Colon (tissue), 2 donors: ENCODE results near the gene SMARCB1.

ENCODE experiments used
- FAIRE-seq: peaks from 2 replicates; lab custom pipeline; 2012; peaks lifted over from hg19 to GRCh38; lab: Jason Lieb, UNC
- donor health status: control.
- donor health status: control.

SMARCB1 gene

GRCh38 chr22:23832226-23833016 lies 45.7 kb downstream of the SMARCB1 start:
- FAIRE-seq, result no peak

- FAIRE-seq, result no peak
Measured at GRCh38 chr22:23833017-23833751, 46.4 kb downstream of the SMARCB1 start.

DNA sequence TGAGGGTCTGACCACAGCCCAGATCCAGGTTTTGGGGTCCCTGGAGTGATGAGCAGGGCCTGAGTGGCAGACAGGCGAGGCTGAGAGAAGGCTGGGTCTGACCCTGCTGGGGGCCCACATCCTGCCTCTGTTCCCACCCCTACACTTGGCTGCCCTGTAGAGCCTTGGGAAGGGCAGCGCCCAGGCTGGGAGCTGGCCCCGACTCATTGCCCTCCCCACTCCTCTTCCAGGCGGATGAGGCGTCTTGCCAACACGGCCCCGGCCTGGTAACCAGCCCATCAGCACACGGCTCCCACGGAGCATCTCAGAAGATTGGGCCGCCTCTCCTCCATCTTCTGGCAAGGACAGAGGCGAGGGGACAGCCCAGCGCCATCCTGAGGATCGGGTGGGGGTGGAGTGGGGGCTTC lies 47.1 kb downstream of the SMARCB1 start:
- FAIRE-seq, result no peak

DNA sequence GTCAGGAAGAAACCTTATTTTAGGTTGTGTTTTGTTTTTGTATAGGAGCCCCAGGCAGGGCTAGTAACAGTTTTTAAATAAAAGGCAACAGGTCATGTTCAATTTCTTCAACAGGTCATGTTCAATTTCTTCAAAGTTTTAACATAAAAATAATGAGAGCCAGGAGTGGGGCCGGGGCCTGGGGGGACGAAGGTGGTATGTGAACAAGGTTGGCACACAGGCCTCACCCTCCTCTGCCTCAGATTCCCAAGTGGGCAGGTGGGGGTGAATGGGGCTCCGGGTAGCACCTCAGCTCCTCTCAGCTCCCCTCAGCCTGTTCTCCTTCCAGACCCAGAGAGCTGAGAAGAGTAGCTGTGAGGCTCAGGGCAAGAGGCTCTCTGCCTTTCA lies 47.6 kb downstream of the SMARCB1 start:
- FAIRE-seq, result no peak

DNA sequence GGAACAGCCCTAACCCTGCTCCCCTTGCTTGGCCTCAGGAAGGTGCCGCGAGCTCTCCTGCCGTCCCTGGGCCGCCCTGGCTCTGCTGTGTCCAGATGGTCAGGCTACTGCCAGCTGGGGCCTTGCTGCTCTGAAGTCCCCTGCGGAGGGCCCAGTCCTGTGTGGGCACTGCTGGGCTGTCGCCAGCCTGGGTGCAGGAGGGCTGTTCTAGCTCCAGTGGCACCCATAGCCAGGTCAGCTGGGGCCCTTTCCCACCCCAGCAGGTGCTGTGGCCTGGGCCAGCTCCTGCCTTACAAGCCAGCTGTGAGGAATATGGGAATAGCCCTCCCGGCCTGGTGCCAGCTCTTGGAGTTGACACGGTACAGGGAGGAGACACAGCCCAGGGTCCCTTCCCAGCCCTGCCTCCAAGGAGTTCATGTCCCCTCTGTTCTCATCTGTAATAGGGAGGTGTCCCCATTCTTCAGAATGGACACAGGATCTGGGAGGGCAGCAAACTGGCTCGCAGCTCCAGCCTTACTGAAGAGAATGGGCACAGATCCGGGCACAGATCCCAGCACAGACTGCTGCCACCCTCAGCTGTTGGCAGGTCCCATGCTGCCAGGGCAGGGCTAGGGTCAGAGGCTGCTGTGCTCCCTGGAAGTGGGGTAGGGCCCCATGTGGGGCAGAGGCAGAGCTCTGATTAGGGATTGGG lies 48.2 kb downstream of the SMARCB1 start:
- no peak for FAIRE-seq

DNA sequence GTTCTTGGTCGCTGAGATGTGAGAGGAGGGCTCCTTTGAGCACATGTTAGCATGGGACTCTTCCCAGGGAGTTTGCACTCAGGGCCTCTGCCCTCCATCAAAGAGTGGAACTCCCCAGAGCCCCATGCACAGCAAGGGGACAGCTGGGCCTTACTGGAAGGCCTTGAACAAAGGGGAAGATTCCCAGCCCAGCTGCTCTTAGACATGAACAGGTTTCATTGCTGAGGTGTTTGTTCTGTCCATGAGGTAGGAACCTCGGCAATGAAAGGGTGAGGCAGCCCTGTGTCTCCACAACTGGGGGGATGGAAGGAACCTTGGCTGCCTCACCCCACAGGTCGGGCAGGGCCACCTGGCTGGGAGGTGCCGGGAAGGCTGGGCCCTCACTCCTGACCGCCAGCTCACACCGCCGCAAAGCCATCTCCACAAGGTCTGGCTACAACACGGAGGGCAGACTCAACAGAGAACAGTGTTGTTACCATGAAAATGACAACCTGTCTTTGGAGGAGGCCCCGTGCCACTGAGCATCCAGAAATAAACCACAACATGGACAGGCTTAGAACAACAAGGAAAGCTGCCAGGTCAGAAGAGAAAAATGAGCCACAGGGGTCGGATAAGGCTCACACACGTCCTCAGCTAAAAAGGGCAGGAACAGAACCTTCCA lies 48.8 kb downstream of the SMARCB1 start:
- FAIRE-seq, result no peak

GRCh38 chr22:23836281-23836680 lies 49.5 kb downstream of the SMARCB1 start:
- FAIRE-seq, result no peak

DNA sequence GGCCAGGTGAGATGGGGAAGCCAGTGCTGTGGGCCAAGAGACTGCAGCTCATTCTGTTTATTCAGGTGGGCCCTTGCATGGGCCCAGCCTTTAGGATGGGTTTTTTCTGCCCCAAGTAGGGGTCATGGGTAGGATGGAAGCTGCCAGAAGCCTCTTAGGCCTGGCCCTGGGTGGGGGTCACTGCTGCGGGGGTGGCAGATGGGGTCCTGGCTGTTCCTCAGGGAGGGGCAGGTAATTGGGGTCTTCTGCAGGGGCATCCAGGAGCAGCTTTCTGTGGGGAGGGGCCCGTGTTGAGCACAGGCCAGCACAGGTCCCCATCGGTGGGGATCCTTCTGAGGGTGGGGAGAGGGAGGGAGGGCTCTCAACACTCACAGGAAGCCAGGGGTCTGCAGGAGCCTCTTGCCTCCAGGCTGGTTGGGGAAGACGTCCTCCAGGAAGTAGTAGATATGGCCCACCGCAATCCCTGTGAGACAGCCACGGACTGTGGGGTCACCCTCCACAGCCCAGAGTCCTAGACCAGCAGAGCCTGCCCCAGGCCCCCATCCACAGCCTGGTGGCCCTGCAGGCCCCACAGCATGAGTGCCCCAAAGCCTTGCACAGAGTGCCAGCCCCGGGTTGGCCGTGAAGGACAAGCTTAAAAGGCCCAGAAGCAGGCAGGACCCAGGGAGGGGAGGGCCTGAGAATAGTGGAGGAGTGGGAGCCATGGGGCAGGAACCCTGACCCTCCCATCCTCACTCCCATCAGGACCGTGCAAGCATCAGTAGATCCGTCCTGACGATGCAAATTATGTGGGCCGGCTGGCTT lies 50.1 kb downstream of the SMARCB1 start:
- FAIRE-seq, result no peak

- no peak for FAIRE-seq
Measured at GRCh38 chr22:23837496-23837859, 50.7 kb downstream of the SMARCB1 start.

- no peak for FAIRE-seq
Measured at GRCh38 chr22:23837911-23838680, 51.3 kb downstream of the SMARCB1 start.

- peak; percentile 83 for FAIRE-seq
Measured at GRCh38 chr22:23838681-23839468, 52.1 kb downstream of the SMARCB1 start, which contains the start of gene DERL3. TSS of gene DERL3 (minus strand) at chr22:23839006. CDS start at chr22:23838987, 19 bp downstream.

DNA sequence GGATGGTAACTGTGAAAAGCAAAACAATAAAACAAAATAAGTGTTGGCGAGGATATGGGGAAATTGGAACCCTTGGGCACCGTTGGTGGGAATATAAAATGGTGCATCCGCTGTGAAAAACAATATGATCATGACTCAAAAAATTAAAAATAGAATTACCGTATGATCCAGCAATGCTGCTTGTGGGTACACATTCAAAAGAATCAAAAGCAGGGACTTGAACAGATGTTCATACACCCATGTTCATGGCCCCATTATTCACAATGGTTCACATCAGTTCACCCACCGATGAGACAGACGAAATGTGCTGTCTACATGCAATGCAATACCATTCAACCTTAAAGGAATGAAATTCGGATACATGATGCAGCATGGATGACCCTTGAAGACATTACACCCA lies 53.3 kb downstream of the SMARCB1 start:
- no peak for FAIRE-seq

GRCh38 chr22:23841292-23841691 lies 54.5 kb downstream of the SMARCB1 start:
- no peak for FAIRE-seq

DNA sequence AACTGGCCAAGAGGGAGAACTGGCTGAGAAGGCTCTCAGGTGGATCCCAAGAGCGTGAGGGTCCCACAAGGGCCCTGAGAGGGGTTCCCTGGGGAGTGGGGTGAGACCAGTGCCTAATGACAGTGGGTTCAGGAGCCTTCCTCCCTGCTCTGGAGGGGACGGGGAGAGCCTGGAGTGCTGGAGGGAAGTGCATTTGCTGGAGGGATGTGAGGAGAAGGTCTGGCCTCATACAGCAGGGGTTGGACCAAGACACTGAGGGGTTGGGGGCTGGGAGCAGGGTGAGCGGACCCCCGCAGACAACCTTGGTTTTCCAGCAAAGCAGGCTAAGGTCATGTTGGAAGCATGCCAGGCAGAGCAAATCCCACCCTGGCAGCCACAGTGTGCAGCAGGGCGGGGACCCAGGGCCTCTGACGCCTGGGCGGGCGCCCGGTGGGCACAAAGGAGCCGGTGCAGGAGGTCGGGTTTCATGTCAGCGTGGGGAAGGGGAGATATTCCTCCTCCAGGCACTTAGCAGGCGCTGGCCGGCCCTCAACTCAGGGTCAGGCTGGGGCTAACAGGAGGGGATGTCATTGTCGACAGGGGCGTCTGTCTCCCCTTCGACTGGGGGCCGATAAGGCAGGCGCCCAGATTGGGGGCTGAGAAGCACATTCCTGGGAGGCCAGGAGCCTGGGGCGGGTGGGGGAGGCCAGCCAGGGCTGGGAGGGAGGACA lies 55.1 kb downstream of the SMARCB1 start:
- FAIRE-seq, result no peak

DNA sequence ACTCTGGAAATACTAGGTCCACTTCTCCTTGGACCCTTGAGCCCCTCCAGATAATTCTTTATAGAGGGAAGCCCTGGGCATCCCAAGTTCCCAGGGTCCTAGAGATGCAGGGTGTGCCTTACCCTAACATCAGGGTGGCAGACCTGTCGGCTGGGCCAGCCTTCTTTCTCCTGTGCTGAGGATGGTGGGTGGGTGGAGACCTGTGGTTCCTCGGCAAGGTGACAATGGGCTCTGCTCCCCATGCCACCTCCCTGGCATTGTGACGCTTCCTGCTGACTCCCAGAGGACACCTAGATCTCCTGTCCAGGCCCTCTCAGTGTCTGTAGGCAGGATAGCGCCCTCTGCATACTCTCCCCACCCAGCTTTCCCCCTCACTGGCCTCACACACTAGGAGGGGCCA lies 55.8 kb downstream of the SMARCB1 start:
- no peak for FAIRE-seq

DNA sequence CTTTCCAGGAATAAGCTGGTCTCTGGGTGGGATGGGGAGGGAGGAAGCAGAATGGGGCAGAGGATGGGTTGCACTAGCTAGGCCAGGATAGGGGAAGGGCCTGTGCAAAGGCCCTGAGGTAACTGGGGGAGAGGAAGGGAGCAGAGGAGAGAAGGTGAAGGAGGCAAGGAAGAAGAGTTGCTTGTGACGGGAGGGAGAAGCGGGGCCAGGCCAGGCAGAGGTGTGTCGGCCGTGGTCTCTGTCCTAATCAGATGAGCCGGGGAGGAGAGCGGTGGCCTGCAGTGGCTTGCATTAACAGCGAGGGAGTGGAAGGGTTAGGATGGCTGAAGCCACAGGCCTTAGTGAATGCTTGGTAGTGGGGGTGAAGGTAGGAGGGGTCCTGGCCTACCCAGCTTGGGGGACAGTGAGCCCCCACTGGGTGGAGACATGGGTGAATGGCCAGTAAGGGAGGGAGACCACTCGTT lies 58.0 kb downstream of the SMARCB1 start:
- no peak for FAIRE-seq

- no peak for FAIRE-seq
Measured at GRCh38 chr22:23845265-23846080, 58.7 kb downstream of the SMARCB1 start.

- FAIRE-seq, result no peak
Measured at GRCh38 chr22:23846081-23846469, 59.3 kb downstream of the SMARCB1 start.
